Osteocyte (in vitro differentiated cells): ENCODE data around the gene AADAC. TPM values are rescaled to one million over a fixed set of nuclear protein-coding genes. Genes with fewer than 3 reads are reported as not detected.
"Not testable (repeated sequence)": the region's sequence is repeated elsewhere in the genome, so short reads cannot be mapped to it uniquely, and the experiment has no call there.

Experiments used
- DNase-seq: peaks from one replicate; pipeline ENCODE4 v3.0.0; 2021; ENCODE audit warnings: mixed read lengths; ENCODE audit not compliant: unreplicated experiment; ENCODE audit errors: extremely low spot score
- H3K27ac Mint-ChIP-seq: one replicate; pipeline ENCODE4 v1.8.0; 2021; ENCODE audit warnings: mild to moderate bottlenecking, mixed read lengths; ENCODE audit not compliant: unreplicated experiment
- H3K27me3 Mint-ChIP-seq: one replicate; pipeline ENCODE4 v1.8.0; 2021; ENCODE audit warnings: mixed read lengths; ENCODE audit not compliant: unreplicated experiment
- H3K36me3 Mint-ChIP-seq: one replicate; pipeline ENCODE4 v1.8.0; 2021; ENCODE audit warnings: mixed read lengths; ENCODE audit not compliant: unreplicated experiment
- H3K4me1 Mint-ChIP-seq: one replicate; pipeline ENCODE4 v1.8.0; 2021; ENCODE audit warnings: mixed read lengths; ENCODE audit not compliant: unreplicated experiment
- H3K4me3 Mint-ChIP-seq: one replicate; pipeline ENCODE4 v1.8.0; 2021; ENCODE audit warnings: mild to moderate bottlenecking, moderate library complexity, mixed read lengths; ENCODE audit not compliant: unreplicated experiment
- H3K9me3 Mint-ChIP-seq: one replicate; pipeline ENCODE4 v1.8.0; 2021; ENCODE audit warnings: mixed read lengths; ENCODE audit not compliant: unreplicated experiment
- total RNA-seq: library from RNA; stranded (reverse); gene quantifications from 2 replicates; pipeline ENCODE4 v1.2.1, GENCODE V29; 2021
- TF ChIP-seq, protein P1 (sequence below): fragments of 200-600 bp; sonication (generic); IDR thresholded peaks from 2 replicates; pipeline ENCODE4 v1.5.0; 2021; ENCODE audit warnings: antibody characterized with exemption, mild to moderate bottlenecking, moderate library complexity

Gene AADAC
- total RNA-seq, 1 donor from 2014 or later, result not detected

DNA sequence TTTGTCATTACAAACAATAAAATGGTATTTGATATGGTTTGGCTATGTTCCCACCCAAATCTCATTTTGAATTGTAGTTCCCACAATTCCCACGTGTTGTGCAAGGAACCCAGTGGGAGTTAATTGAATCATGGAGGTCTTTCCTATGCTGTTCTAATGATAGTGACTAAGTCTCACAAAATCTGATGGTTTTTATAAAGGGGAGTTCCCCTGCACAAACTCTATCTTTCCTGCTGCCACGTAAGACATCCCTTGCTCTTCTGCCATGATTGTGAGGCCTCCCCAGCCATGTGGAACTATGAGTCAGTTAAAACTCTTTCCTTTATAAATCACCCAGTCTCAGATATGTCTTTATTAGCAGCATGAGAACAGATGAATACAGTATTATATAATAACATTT lies 15.4 kb upstream of the AADAC start:
- no peak for DNase-seq
- Mint-ChIP-seq H3K4me3 (no peak overlapping the region), H3K9me3 (no peaks in the 10 kb centered on the region), H3K27ac (no peak overlapping the region), H3K36me3 (no peaks in the 10 kb centered on the region), H3K27me3 (no peaks in the 10 kb centered on the region), H3K4me1 (no peaks in the 10 kb centered on the region)
- TF ChIP-seq, protein P1, sequence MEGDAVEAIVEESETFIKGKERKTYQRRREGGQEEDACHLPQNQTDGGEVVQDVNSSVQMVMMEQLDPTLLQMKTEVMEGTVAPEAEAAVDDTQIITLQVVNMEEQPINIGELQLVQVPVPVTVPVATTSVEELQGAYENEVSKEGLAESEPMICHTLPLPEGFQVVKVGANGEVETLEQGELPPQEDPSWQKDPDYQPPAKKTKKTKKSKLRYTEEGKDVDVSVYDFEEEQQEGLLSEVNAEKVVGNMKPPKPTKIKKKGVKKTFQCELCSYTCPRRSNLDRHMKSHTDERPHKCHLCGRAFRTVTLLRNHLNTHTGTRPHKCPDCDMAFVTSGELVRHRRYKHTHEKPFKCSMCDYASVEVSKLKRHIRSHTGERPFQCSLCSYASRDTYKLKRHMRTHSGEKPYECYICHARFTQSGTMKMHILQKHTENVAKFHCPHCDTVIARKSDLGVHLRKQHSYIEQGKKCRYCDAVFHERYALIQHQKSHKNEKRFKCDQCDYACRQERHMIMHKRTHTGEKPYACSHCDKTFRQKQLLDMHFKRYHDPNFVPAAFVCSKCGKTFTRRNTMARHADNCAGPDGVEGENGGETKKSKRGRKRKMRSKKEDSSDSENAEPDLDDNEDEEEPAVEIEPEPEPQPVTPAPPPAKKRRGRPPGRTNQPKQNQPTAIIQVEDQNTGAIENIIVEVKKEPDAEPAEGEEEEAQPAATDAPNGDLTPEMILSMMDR, result no peak

DNA sequence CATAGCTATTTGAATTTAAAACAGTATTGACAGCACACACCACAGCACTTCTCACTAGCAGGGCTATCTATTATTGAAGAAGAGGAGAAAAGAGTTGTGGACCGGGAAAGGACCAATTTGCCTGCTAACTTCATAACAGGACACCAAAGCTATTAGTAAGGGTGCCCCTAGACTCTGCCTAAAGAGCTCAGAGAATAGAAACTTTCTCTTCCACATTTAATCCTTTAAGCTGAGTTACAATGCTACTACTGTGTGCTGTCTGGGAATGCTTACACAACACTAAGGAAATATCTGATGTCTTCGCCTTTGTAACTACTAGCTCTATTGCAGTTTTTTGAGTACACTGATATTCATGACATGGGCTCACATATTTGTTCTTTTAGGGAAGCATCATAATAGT lies 13.5 kb upstream of the AADAC start:
- Mint-ChIP-seq H3K27me3 (no peaks in the 10 kb centered on the region), H3K36me3 (no peaks in the 10 kb centered on the region)
- TF ChIP-seq, protein P1, result no peak

DNA sequence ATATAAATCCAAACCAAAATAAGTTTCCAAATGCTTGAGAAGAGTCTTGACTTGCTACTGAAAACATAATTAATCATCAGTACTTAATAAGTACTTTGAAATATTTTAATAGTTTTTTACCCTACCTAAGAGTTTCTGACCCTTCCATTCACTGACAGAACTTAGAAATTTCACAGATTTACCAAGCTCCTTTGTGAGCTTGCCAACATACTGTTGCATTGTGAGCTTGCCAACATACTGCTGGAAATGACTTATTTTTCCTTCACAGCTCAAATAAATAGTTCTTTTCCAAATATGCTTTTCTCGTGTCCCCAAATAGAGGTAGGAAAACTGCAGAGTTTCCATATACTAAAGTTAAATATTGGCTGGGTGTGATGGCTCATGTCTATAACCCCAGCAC lies 9.6 kb upstream of the AADAC start:
- H3K4me1 Mint-ChIP-seq, result no peaks in the 10 kb centered on the region
- H3K36me3 Mint-ChIP-seq, result no peaks in the 10 kb centered on the region
- H3K27me3 Mint-ChIP-seq, result no peaks in the 10 kb centered on the region
- H3K27ac Mint-ChIP-seq, result no peak overlapping the region
- DNase-seq, result no peak
- TF ChIP-seq, protein P1, result no peak
- peaks cover 16% of the 10 kb centered on the region for H3K9me3 Mint-ChIP-seq
- H3K4me3 Mint-ChIP-seq, result no peak overlapping the region

More for the DNA sequence above, 13.5 kb upstream of the AADAC start:
- Mint-ChIP-seq H3K4me3 (no peak overlapping the region), H3K4me1 (no peaks in the 10 kb centered on the region), H3K9me3 (no peaks in the 10 kb centered on the region), H3K27ac (no peak overlapping the region)
- DNase-seq, result no peak

DNA sequence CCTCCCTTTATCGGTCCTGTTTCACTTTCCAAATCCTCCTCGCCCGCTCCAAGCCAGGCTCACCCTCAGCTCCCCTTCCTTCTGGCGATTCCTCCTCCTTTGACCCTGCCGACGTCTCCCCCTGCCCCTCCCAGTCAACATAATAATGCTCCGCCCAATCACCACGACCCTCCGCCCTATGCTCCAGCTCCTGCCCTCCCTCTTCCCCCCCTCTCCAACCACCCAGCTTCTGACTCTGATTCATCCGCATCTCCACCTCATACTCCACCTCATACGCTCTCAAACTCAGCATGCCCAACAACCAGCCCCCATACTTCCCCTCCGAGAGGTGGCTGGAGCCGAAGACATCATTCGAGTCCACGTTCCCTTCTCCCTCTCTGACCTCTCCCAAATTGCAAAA lies 7.1 kb upstream of the AADAC start:
- no peaks in the 10 kb centered on the region for H3K4me1 Mint-ChIP-seq
- no peaks in the 10 kb centered on the region for H3K27me3 Mint-ChIP-seq
- H3K4me3 Mint-ChIP-seq, result no peak overlapping the region
- H3K36me3 Mint-ChIP-seq, result no peaks in the 10 kb centered on the region
- no peak for DNase-seq
- no peak overlapping the region for H3K27ac Mint-ChIP-seq
- H3K9me3 Mint-ChIP-seq, result peaks cover 16% of the 10 kb centered on the region
- TF ChIP-seq, protein P1, result no peak

DNA sequence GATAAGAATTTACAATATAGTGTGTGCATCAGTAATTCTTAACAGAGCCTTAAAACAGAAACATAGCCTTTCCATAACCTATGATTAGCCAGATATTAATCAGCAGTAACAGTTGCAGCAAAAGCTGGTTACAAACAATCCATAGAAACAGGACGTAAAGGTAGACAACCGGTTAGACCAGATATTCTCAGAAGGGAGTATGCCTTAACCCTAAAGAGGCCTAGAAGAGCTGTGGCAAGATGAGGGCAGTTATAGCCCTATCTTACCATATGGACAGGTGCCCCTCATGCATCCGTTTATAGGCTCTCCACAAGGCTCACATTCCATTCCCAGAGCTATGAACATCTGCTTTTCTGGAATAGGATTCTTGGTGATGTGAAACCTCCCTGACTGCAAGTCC lies 5.0 kb upstream of the AADAC start:
- H3K36me3 Mint-ChIP-seq, result not testable (repeated sequence)

DNA sequence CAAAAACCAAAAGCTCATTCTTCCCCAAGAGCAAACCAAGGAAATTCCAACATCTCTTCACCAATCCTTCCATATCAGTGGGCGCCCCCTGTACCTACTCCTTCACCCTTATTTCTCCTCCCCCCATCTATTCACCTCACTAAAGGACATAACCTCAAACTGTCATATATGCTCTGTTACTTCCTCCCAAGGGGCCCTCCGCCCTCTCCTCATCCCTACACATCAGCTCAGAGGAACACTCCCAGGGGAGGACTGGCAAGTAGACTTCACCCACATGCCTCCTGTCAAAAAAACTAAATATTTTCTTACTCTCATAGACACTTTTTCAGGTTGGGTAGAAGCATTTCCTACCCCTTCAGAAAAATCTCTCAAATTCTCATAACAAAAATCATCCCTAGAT lies 2.4 kb upstream of the AADAC start:
- Mint-ChIP-seq H3K36me3 (no peaks in the 10 kb centered on the region), H3K9me3 (peaks cover 14% of the 10 kb centered on the region), H3K27me3 (no peaks in the 10 kb centered on the region), H3K27ac (no peak overlapping the region), H3K4me3 (no peak overlapping the region), H3K4me1 (no peaks in the 10 kb centered on the region)
- TF ChIP-seq, protein P1, result no peak
- no peak for DNase-seq

More for the DNA sequence above, 5.0 kb upstream of the AADAC start:
- not testable (repeated sequence) for H3K4me3 Mint-ChIP-seq, H3K4me1 Mint-ChIP-seq, H3K27me3 Mint-ChIP-seq, DNase-seq, H3K27ac Mint-ChIP-seq
- H3K9me3 Mint-ChIP-seq, result peaks cover 16% of the 10 kb centered on the region
